ENCODE results near the gene MEIOSIN. TPM values are rescaled to one million over a fixed set of nuclear protein-coding genes. Genes with fewer than 3 reads are reported as not detected.

MEIOSIN gene
- total and polyA plus RNA-seq, 11 donors = not detected

DNA sequence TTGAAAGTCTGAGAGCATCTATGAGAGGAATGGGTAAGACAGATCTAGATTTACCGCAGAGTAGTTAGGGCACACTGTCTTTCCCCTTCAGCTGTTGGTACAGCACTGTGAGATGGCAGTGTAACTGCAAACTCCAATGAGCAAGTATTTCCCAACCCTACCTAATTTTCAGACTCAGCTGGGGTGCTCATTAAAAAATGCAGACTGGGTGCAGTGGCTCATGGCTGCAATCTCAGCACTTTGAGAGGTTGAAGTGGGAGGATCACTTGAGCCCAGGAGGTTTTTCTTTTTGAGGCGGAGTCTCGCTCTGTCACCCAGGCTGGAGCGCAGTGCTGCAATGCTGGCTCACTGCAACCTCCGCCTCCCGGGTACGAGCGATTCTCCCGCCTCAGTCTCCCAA lies 28.1 kb upstream of the MEIOSIN start:
- Histone ChIP-seq H3K36me3 (peaks cover 0 to 18% (median 11%) of the 10 kb centered on the region in 9 donors), H3K9me3 (no peaks in the 10 kb centered on the region), H3K27ac (no peak overlapping the region), H3K27me3 (no peaks in the 10 kb centered on the region), H3K4me3 (no peak overlapping the region), H3K4me1 (peaks cover 0 to 7% (median 0%) of the 10 kb centered on the region in 12 donors)
- TF ChIP-seq POLR2A (IDR thresholded peaks at IDR 0.05) (no peak), CTCF (IDR thresholded peaks at IDR 0.05) (no peak)
- no peak for ATAC-seq
- 91 to 97% (median 95%) methylated on average over 9 of the region's 9 CpGs for WGBS, 4 donors
- DNase-seq = no peak
- intact Hi-C loops (cut with DNase I) = no loop called here

DNA sequence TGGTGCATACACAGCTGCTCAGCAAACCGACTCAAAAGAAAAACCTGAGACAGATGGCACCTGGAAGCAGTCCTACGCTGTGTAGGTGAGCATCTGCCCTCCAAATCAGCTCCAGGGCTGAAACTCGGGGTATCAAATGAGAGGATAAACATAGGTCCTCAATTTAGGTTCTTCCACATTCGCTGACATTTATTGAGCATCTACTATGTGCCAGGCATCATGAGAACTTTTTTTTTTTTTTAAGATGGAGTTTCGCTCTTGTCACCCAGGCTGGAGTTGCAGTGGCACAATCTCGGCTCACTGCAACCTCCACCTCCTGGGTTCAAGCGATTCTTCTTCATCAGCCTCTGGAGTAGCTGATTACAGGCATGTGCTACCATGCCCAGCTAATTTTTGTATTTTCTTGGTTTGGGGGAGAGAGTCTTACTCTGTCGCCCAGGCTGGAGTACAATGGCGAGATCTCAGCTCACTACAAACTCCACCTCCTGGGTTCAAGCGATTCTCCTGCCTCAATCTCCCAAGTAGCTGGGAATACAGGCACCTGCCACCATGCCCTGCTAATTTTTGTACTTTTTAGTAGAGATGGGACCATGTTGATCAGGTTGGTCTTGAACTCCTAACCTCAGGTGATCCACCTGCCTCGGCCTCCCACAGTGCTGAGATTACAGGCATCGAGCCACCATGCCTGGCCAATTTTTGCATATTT lies 27.4 kb upstream of the MEIOSIN start:
- Histone ChIP-seq H3K4me3 (no peak overlapping the region), H3K4me1 (peaks cover 0 to 13% (median 0%) of the 10 kb centered on the region in 12 donors), H3K9me3 (no peaks in the 10 kb centered on the region), H3K27ac (no peak overlapping the region), H3K27me3 (no peaks in the 10 kb centered on the region), H3K36me3 (peaks cover 0 to 22% (median 14%) of the 10 kb centered on the region in 9 donors)
- TF ChIP-seq POLR2A (IDR thresholded peaks at IDR 0.05) (no peak), CTCF (IDR thresholded peaks at IDR 0.05) (no peak)
- intact Hi-C loops (cut with DNase I) = no loop called here
- ATAC-seq (no peak), DNase-seq (no peak)
- 92 to 97% (median 94%) methylated on average over 11 to 12 of the region's 12 CpGs for WGBS, 4 donors

DNA sequence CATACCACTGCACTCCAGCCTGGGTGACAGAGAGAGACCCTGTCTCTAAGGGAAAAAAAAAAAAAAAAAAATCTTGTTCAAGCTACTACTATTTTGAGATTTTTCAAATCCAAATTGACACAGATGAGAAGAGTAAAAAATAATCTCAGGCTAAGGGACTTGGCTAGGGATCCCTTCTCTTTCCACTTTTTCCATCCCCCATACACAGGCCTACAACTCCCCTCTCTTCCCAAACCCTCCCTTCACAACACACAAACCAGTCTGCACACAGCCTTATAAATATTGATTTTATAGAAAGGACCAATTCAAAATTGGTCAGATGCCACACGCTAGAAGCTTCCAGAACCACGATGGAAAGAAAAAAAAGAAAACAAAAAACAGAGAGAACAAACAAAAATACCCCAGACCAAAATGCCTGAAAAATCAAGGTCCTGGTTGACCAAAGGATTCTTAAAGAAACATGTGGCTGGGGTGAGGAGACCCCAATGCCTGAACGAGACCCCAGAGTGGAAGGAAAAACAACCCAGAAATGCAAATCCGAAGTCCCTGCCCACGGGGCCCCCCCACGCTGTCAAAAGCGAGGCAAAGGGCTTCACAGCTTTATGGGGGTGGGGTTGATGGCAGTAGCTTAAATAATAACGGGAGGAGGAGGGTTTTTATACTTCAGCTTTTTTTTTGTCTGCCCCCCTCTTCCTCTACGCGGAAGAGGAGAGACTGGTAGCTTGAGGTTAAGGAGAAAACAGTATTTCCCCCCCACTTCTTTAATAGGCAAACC lies 22.7 kb upstream of the MEIOSIN start:
- peak overlapping the region in 1 of 12 donors; percentile 55 for H3K27ac ChIP-seq
- peaks cover 0 to 17% (median 1%) of the 10 kb centered on the region in 12 donors for H3K4me1 ChIP-seq
- no peak for ATAC-seq
- DNase-seq = no peak
- intact Hi-C loops (cut with DNase I) = loop anchor here in 1 of 10 donors (10.0 kb wide), 1 partner anchor 54 kb away; the partner anchor contains the start of gene SIX5
- H3K9me3 ChIP-seq = no peaks in the 10 kb centered on the region
- no peaks in the 10 kb centered on the region for H3K27me3 ChIP-seq
- H3K4me3 ChIP-seq = no peak overlapping the region
- 70 to 74% (median 72%) methylated on average over 10 of the region's 10 CpGs for WGBS, 4 donors
- peaks cover 0 to 33% (median 20%) of the 10 kb centered on the region in 9 donors for H3K36me3 ChIP-seq
- no peak for TF ChIP-seq CTCF (IDR thresholded peaks at IDR 0.05)
- no peak for TF ChIP-seq POLR2A (IDR thresholded peaks at IDR 0.05)

All from heart left ventricle (tissue), 16 donors.